LNCAP (cell line): ENCODE measurements around the gene PTPN3.

ENCODE experiments used
- TF ChIP-seq, protein P1 (sequence below): fragments of 450-650 bp; IDR thresholded peaks from 2 replicates; pipeline ENCODE4 v1.5.1; 2017; ENCODE audit warnings: mild to moderate bottlenecking

The PTPN3 gene

GRCh38 chr9:109411798-109412352 is 86.2 kb downstream of the PTPN3 start:
- TF ChIP-seq, protein P1, sequence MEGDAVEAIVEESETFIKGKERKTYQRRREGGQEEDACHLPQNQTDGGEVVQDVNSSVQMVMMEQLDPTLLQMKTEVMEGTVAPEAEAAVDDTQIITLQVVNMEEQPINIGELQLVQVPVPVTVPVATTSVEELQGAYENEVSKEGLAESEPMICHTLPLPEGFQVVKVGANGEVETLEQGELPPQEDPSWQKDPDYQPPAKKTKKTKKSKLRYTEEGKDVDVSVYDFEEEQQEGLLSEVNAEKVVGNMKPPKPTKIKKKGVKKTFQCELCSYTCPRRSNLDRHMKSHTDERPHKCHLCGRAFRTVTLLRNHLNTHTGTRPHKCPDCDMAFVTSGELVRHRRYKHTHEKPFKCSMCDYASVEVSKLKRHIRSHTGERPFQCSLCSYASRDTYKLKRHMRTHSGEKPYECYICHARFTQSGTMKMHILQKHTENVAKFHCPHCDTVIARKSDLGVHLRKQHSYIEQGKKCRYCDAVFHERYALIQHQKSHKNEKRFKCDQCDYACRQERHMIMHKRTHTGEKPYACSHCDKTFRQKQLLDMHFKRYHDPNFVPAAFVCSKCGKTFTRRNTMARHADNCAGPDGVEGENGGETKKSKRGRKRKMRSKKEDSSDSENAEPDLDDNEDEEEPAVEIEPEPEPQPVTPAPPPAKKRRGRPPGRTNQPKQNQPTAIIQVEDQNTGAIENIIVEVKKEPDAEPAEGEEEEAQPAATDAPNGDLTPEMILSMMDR: peak; percentile 70

DNA sequence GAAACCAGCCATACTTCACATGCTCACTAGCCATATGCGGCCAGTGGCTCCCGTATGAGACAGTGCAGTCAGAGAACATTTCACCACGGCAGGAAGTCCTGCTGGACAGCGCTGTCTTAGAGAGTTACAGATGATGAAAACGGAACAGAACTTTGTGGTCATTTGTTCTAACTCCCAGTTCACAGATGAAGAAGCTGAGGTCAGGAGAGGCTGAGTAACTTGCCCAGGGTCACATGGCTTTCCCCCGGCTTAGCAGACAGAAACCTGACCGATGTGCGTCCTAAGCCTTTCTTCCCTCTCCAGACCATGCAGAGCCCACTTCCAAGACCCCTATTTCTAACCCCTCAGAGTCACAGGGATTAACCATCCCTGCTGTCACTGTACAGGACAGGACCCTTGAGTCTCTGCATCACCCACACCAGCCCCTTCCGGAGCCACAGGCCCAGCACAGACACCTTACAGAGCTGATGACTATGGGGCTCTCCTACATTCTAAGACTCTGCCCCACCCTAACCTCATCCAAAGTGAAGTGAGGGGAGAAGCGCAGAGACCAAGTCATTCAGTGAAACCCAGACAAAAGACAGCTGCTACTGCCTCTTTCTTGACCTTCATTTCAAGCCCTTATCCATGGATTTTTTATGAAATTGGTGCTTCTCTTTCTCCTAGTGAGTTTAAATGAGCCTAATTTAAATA is 86.9 kb downstream of the PTPN3 start:
- TF ChIP-seq, protein P1: no peak

DNA sequence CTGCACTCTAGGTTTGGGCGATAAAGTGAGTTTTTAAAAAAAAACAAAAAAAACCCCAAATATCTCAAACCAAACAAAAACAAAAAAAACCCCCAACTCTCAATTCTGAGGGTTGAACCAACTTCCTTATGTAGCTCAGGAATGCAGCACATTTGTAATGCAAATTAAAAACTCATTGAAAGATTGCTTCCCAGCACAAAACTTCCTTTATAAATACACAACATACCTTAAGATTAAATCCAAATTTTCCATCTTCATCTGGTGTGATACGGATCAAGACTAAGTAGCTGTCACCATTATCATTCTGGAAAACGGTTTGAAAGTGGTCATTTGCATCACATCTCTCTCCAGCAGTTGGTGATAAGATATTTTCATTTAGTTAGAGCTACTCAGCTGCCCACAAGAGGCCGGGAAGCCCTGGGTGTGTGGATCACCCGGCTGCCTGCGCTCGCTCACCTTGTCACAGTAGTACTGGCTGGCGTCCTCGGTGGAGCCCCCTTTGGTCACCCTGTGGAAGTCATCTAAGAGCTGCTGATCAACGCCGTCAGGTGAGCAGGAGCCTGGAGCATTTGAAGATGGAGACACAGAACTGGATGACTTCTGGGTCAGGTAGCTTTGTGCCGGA is 88.2 kb downstream of the PTPN3 start:
- TF ChIP-seq, protein P1: no peak

GRCh38 chr9:109408759-109409462 is 89.2 kb downstream of the PTPN3 start:
- TF ChIP-seq, protein P1: no peak

DNA sequence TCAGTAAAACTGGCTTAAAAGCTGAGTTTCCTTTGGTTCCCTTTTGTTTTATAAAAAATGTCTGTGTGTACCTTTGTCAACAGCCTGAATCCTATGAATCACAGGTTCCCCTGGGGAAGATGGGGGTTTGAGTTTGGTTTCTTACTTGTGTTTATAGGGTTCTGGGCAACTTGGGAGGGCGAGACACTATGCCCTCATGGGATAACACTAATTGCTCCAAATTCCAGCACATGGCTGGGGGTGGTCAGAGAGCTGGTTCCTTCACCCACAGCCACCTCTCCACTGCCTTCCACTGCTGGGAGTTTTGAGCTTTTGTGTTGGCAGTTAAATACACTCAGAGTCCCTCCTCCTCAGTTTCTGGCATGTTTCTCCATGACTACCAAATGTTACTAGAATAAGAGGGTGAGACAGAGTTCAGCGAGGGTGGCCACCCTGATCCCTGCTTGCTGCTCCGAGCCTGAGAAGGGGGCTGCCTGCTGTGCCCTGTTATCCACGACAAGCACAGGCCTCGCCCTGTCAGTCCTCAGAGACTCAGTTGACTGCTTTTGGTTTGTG is 94.3 kb downstream of the PTPN3 start:
- TF ChIP-seq, protein P1: no peak

- TF ChIP-seq, protein P1: no peak
Observed at GRCh38 chr9:109403116-109403515, 95.0 kb downstream of the PTPN3 start.

DNA sequence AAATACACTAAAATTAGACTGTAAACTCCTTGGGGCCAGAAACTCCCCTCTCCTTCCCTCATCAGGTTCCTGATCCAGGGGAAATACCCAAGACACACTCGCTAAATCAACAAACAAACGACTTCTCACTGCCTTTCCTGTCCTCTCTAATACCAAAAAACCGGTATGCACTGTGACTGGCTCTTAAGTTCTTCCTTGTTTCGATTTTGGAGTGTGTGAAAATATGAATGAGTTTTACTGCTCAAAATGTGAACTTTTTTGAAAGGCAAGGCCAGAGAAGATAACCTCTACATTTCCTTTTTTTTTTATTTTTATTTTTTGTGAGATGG is 96.2 kb downstream of the PTPN3 start:
- TF ChIP-seq, protein P1: no peak
